BJ (cell line): ENCODE results near the gene RGS11. TPM values are rescaled to one million over a fixed set of nuclear protein-coding genes. Genes with fewer than 3 reads are reported as not detected.

Experiments
- CTCF ChIA-PET: fragments of 350-600 bp; formaldehyde crosslinking; extraction: SDS; loops from one replicate; lab custom pipeline; 2021; ENCODE audit warnings: antibody characterized with exemption, inconsistent platforms; lab: Yijun Ruan, JAX
- POLR2A ChIA-PET: fragments of 300-600 bp; sonication (Branson Sonifier 250); formaldehyde crosslinking; extraction: SDS; loops from one replicate; lab custom pipeline; 2021; ENCODE audit warnings: antibody characterized with exemption; lab: Charles Lee
- DNase-seq: peaks from one replicate; pipeline ENCODE4 v3.0.0-alpha.2; 2011; ENCODE audit warnings: low read depth
- H3K27me3 ChIP-seq: 2 replicates; pipeline ENCODE4 v1.6.0; 2011; ENCODE audit warnings: low read length; ENCODE audit not compliant: control insufficient read depth, insufficient read depth
- H3K36me3 ChIP-seq: 2 replicates; pipeline ENCODE4 v1.5.1; 2011; ENCODE audit warnings: low read length; ENCODE audit not compliant: control insufficient read depth, insufficient read depth
- H3K4me3 ChIP-seq: 2 replicates; pipeline ENCODE4 v1.5.1; 2011; ENCODE audit warnings: low read depth, mild to moderate bottlenecking, control low read depth, low read length
- polyA plus RNA-seq: library from polyadenylated mRNA; depleted of rRNA; stranded (reverse); fragments of >200 nt; gene quantifications from 2 replicates; pipeline ENCODE4 v1.2.3, GENCODE V29; 2011
- TF ChIP-seq, protein P1 (sequence below): IDR thresholded peaks from 2 replicates; pipeline ENCODE4 v1.5.1; 2011; ENCODE audit warnings: low read depth, mild to moderate bottlenecking, control low read depth, inconsistent platforms, low read length, moderate library complexity; ENCODE audit not compliant: insufficient read depth

The RGS11 gene
- polyA plus RNA-seq, 1 experiment = 2.2 TPM

- TF ChIP-seq, protein P1, sequence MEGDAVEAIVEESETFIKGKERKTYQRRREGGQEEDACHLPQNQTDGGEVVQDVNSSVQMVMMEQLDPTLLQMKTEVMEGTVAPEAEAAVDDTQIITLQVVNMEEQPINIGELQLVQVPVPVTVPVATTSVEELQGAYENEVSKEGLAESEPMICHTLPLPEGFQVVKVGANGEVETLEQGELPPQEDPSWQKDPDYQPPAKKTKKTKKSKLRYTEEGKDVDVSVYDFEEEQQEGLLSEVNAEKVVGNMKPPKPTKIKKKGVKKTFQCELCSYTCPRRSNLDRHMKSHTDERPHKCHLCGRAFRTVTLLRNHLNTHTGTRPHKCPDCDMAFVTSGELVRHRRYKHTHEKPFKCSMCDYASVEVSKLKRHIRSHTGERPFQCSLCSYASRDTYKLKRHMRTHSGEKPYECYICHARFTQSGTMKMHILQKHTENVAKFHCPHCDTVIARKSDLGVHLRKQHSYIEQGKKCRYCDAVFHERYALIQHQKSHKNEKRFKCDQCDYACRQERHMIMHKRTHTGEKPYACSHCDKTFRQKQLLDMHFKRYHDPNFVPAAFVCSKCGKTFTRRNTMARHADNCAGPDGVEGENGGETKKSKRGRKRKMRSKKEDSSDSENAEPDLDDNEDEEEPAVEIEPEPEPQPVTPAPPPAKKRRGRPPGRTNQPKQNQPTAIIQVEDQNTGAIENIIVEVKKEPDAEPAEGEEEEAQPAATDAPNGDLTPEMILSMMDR = no peak
- POLR2A ChIA-PET = no interaction called here
- no peaks in the 10 kb centered on the region for H3K27me3 ChIP-seq
- CTCF ChIA-PET = no interaction called here
- peaks cover 11% of the 10 kb centered on the region for H3K36me3 ChIP-seq
- H3K4me3 ChIP-seq = no peak overlapping the region
- DNase-seq = no peak
These were observed 44.5 kb upstream of the RGS11 start for GRCh38 chr16:320206-320605.

GRCh38 chr16:318628-319027 is 42.9 kb upstream of the RGS11 start:
- Histone ChIP-seq H3K27me3 (no peaks in the 10 kb centered on the region), H3K4me3 (no peak overlapping the region), H3K36me3 (peaks cover 19% of the 10 kb centered on the region)
- DNase-seq = no peak
- TF ChIP-seq, protein P1 = 0 out of 2 replicates have a peak, but pooled peaks have one; percentile 8
- ChIA-PET CTCF (interaction anchor here (0.6 kb wide), 1 partner anchor 25 kb away, joined by 4 read pairs; no protein-coding TSS in a partner anchor), POLR2A (no interaction called here)

DNA sequence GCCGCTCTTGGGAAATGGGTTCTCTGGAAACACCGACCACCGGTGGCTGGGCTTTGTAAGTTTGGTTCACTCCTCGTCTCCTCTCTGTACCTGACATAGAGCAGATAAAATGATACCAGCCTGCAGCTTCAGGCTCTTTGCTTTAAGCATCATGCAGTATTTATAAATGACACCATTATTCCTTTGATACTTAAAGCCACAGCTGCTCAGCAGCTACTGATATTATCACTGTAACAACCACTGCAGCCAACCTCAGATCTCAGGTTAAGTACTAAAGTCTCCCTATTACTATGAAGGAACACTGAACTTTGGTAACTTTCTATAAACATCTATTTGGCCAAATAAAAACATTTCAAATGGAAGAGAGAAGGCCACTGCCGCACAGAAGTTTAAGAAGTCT is 41.8 kb upstream of the RGS11 start:
- H3K36me3 ChIP-seq = peaks cover 26% of the 10 kb centered on the region
- H3K4me3 ChIP-seq = no peak overlapping the region
- POLR2A ChIA-PET = no interaction called here
- H3K27me3 ChIP-seq = no peaks in the 10 kb centered on the region
- DNase-seq = no peak
- CTCF ChIA-PET = no interaction called here
- TF ChIP-seq, protein P1 = no peak

GRCh38 chr16:316741-317464 is 41.2 kb upstream of the RGS11 start:
- TF ChIP-seq, protein P1 = no peak
- CTCF ChIA-PET = no interaction called here
- no peak for DNase-seq
- Histone ChIP-seq H3K4me3 (no peak overlapping the region), H3K27me3 (no peaks in the 10 kb centered on the region), H3K36me3 (peaks cover 27% of the 10 kb centered on the region)
- POLR2A ChIA-PET = no interaction called here

- POLR2A ChIA-PET = no interaction called here
- H3K36me3 ChIP-seq = peaks cover 29% of the 10 kb centered on the region
- no peak overlapping the region for H3K4me3 ChIP-seq
- TF ChIP-seq, protein P1 = no peak
- no peak for DNase-seq
- H3K27me3 ChIP-seq = no peaks in the 10 kb centered on the region
- CTCF ChIA-PET = interaction anchor here (0.9 kb wide), 1 partner anchor 47 kb away, joined by 3 read pairs; no protein-coding TSS in a partner anchor
These were observed 39.1 kb upstream of the RGS11 start for GRCh38 chr16:314795-315299.
